Endothelial cell (in vitro differentiated cells): ENCODE results near the gene PTGER4. TPM values are rescaled to one million over a fixed set of nuclear protein-coding genes. Genes with fewer than 3 reads are reported as not detected.

Source experiments
- DNase-seq: peaks from one replicate; pipeline ENCODE4 v3.0.0; 2021; ENCODE audit warnings: low spot score
- H3K27ac Mint-ChIP-seq: one replicate; pipeline ENCODE4 v1.8.0; 2021; ENCODE audit warnings: mixed read lengths, inconsistent platforms; ENCODE audit not compliant: unreplicated experiment
- H3K27me3 Mint-ChIP-seq: one replicate; pipeline ENCODE4 v1.8.0; 2021; ENCODE audit warnings: mild to moderate bottlenecking, moderate library complexity, mixed read lengths, inconsistent platforms; ENCODE audit not compliant: unreplicated experiment
- H3K36me3 Mint-ChIP-seq: one replicate; pipeline ENCODE4 v1.8.0; 2021; ENCODE audit warnings: mild to moderate bottlenecking, low read depth, mixed read lengths, inconsistent platforms; ENCODE audit not compliant: unreplicated experiment
- H3K4me1 Mint-ChIP-seq: one replicate; pipeline ENCODE4 v1.8.0; 2021; ENCODE audit warnings: mild to moderate bottlenecking, mixed read lengths, inconsistent platforms; ENCODE audit not compliant: unreplicated experiment
- H3K4me3 Mint-ChIP-seq: one replicate; pipeline ENCODE4 v1.8.0; 2021; ENCODE audit warnings: mild to moderate bottlenecking, mixed read lengths, inconsistent platforms; ENCODE audit not compliant: unreplicated experiment
- H3K9me3 Mint-ChIP-seq: one replicate; pipeline ENCODE4 v1.8.0; 2021; ENCODE audit warnings: mixed read lengths, inconsistent platforms; ENCODE audit not compliant: unreplicated experiment
- CTCF ChIP-seq: fragments of 200-600 bp; sonication (generic); IDR thresholded peaks from one replicate; pipeline ENCODE4 v1.5.0; 2021; ENCODE audit warnings: antibody characterized with exemption; ENCODE audit not compliant: unreplicated experiment
- total RNA-seq: library from RNA; stranded (reverse); fragmentation: NEBNext Ultra II Directional; extraction: Animal tissue kit (Norgen Biotek cat#: 25700); gene quantifications from one replicate; pipeline ENCODE4 v1.2.1, GENCODE V29; 2021; ENCODE audit not compliant: unreplicated experiment

The PTGER4 gene
- total RNA-seq, 1 donor from 2014 or later, result 0.26 TPM

DNA sequence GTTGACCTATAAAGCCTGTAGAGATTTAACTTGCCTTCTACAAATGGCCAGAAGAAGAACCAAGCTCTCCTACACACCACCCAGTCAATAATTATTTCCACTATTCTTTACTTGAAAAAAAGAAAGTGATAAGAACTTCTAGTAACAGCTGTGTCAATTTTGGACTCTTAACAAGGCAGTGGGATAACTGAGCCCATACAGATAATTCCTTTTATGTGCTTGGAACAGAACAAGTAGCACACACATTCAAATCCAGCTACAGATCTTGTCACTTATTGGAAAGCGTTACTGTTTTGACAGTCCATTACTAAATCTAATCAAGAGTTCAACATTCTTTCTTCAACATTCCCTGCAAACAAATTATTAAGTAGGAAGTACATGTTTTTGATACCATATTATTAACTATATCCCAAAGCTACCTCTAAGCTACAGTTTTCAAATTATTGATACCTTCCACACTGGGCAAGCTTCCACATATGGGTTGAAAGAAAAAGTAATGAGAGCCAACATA lies 6.3 kb downstream of the PTGER4 start:
- H3K9me3 Mint-ChIP-seq, result peaks cover 5% of the 10 kb centered on the region
- H3K27ac Mint-ChIP-seq, result no peak overlapping the region
- no peak overlapping the region for H3K4me3 Mint-ChIP-seq
- TF ChIP-seq CTCF, result no peak
- no peak for DNase-seq
- H3K4me1 Mint-ChIP-seq, result peaks cover 11% of the 10 kb centered on the region
- peaks cover 9% of the 10 kb centered on the region for H3K27me3 Mint-ChIP-seq
- H3K36me3 Mint-ChIP-seq, result no peaks in the 10 kb centered on the region

DNA sequence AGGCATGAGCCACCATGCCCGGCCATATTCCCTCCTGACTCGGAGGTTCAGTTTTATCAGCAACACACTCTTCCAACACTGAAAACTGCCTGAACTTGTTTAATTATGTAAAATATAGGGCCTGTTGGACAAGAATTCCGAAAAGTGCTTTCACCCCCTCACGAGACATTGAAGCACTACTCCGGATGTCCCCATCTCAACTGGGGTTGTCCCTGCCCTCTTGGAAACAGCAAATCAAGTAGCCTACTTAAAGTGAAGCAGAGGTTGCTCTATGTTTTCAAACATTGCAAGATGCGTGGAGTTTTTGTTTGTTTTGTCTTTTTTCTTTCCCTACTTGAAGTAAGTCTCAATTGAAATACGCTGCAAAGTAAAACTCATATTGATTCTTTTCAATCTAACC lies 7.6 kb downstream of the PTGER4 start:
- Mint-ChIP-seq H3K4me3 (no peak overlapping the region), H3K4me1 (peaks cover under 1% of the 10 kb centered on the region), H3K27me3 (peaks cover 1% of the 10 kb centered on the region), H3K36me3 (no peaks in the 10 kb centered on the region), H3K9me3 (peaks cover 1% of the 10 kb centered on the region), H3K27ac (no peak overlapping the region)
- DNase-seq, result no peak
- no peak for TF ChIP-seq CTCF

DNA sequence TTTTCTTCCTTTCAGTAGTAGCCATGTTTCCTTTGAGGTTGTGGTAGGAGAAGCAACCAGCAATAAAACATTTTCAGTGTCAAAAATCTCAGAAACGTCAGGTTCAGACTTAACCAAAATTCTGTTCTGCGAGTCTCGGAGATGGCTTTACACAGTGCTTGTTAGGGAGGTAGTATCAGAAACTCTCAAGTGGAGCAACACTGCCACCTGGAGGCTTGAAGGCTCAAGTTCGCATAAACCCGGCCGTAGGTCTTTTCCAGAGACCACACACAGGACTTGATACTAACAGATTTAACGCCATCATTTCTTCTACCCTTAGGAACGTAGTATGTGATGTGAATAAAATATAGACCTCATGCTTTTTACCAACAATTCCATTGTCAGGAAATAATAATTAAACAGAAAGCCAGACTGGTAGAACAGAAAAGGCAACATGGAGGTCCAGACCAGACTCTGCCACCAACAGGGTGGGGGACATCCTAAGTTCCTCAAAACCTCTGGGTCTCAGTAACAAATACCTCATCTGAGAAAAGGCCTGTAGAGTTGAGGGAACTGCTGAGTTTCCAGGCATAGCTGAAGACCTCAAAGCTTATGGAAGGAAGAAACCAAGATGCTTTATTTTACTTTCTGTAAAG lies 8.5 kb downstream of the PTGER4 start:
- peak; percentile 81 for TF ChIP-seq CTCF
- Mint-ChIP-seq H3K4me3 (no peak overlapping the region), H3K27ac (no peak overlapping the region), H3K27me3 (no peaks in the 10 kb centered on the region), H3K4me1 (no peaks in the 10 kb centered on the region), H3K9me3 (no peaks in the 10 kb centered on the region), H3K36me3 (no peaks in the 10 kb centered on the region)
- peak; percentile 83 for DNase-seq

DNA sequence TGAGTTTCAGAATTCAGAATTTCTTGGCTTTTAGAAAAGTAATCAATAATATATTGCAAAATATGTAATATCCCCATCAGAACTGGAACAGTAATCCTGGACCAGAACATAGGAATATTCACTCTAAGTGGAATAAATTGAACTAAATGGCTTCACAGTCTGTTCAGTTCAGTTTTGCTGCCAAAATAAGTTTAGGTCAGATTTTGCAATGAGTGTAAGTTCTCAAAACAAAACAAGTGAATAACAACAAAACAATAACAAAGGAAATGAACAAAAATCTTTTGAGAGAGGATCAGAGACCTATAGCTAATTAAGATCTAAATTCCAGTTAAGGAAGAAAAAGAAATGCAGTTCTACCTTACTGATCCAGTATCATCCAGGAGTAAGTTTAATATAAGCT lies 9.3 kb downstream of the PTGER4 start:
- no peak for DNase-seq
- TF ChIP-seq CTCF, result no peak

DNA sequence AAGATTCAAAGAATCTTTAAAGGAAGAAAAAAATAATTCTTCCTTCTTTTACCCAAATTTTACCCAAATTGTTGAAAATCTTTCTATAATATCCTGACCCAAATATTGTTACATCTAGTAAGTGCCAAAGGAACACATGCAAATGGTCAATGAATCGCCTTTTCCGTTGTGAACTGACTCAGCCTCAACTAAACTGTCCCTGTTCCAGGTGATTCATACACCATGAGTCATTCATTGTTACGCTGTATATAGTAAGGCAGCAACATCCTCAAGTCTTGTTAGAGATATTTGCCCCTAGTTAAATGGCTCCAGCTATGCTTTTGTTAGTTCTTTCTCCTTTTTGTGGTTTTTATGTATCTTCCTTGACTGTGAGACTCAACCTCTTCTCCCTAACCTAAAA lies 9.7 kb downstream of the PTGER4 start:
- no peak for DNase-seq
- Mint-ChIP-seq H3K9me3 (no peaks in the 10 kb centered on the region), H3K4me3 (no peak overlapping the region), H3K4me1 (no peaks in the 10 kb centered on the region), H3K36me3 (no peaks in the 10 kb centered on the region), H3K27ac (no peak overlapping the region), H3K27me3 (no peaks in the 10 kb centered on the region)
- TF ChIP-seq CTCF, result no peak

More for the DNA sequence above, 9.3 kb downstream of the PTGER4 start:
- Mint-ChIP-seq H3K27ac (no peak overlapping the region), H3K4me3 (no peak overlapping the region), H3K9me3 (no peaks in the 10 kb centered on the region), H3K4me1 (no peaks in the 10 kb centered on the region), H3K36me3 (no peaks in the 10 kb centered on the region), H3K27me3 (no peaks in the 10 kb centered on the region)
